ENCODE data around the gene WFS1.

WFS1 gene

GRCh38 chr4:6246170-6246634 lies 23.4 kb upstream of the WFS1 start:
- TF ChIP-seq CTCF (IDR thresholded peaks at IDR 0.05; ENCODE audit: insufficient read depth, low read length, poor library complexity, severe bottlenecking) = no peak
- H3K27me3 ChIP-seq (replicated peaks; ENCODE audit: control insufficient read depth, insufficient read depth, low read length) = no peaks in the 10 kb centered on the region; the same call in 1 of the 2 replicates
- no peaks in the 10 kb centered on the region for H3K36me3 ChIP-seq (ENCODE audit: control insufficient read depth, insufficient read depth, low read length)
- no peak overlapping the region for H3K4me3 ChIP-seq (replicated peaks; ENCODE audit: low read depth, low read length)
- no peak for DNase-seq (ENCODE audit: extremely low read depth, insufficient read length)

GRCh38 chr4:6248394-6248793 lies 21.3 kb upstream of the WFS1 start:
- Histone ChIP-seq H3K27me3 (replicated peaks; ENCODE audit: control insufficient read depth, insufficient read depth, low read length) (no peaks in the 10 kb centered on the region; the same call in 1 of the 2 replicates), H3K36me3 (ENCODE audit: control insufficient read depth, insufficient read depth, low read length) (no peaks in the 10 kb centered on the region), H3K4me3 (replicated peaks; ENCODE audit: low read depth, low read length) (no peak overlapping the region)
- DNase-seq (ENCODE audit: extremely low read depth, insufficient read length) = no peak
- no peak for TF ChIP-seq CTCF (IDR thresholded peaks at IDR 0.05; ENCODE audit: insufficient read depth, low read length, poor library complexity, severe bottlenecking)

DNA sequence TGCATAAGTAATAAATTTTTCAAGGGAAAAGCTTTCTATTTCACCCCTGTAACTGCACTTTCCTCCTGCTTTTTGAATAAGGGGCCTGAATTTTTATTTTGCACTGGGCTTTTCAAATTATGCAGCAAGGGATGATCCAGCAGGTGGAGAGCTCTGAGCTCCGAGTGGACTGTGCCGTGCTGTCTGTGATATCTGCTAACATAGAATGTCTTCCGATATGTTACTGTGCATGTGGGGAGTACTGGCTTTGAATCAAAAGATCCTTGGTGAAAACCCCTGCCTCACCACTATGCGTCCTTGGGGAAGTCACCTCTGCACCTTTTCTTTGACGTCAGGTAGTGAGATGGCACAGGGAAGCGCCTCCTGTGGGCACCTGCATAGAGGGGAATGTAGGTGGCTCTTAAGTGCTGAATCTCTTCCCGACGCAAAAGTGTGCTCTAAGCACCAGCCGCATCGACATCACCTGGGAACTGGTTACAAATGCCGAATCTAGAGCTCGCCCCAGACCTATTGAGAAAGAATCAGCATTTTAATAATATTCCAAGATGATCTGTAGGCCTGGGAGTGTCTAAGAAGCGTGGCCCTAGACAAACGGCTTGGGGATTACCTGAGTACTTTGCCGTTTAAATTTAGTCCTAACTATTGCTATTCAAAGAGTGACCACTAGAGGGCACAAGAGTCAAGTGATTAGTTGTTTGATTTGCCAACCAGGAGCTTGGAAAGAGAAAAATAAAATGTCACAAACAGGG lies 19.2 kb upstream of the WFS1 start:
- no peaks in the 10 kb centered on the region for H3K36me3 ChIP-seq (ENCODE audit: control insufficient read depth, insufficient read depth, low read length)
- peak; percentile 62 for TF ChIP-seq CTCF (IDR thresholded peaks at IDR 0.05; ENCODE audit: insufficient read depth, low read length, poor library complexity, severe bottlenecking)
- H3K4me3 ChIP-seq (replicated peaks; ENCODE audit: low read depth, low read length) = no peak overlapping the region
- no peak for DNase-seq (ENCODE audit: extremely low read depth, insufficient read length)
- H3K27me3 ChIP-seq (replicated peaks; ENCODE audit: control insufficient read depth, insufficient read depth, low read length) = no peaks in the 10 kb centered on the region; the same call in 1 of the 2 replicates

DNA sequence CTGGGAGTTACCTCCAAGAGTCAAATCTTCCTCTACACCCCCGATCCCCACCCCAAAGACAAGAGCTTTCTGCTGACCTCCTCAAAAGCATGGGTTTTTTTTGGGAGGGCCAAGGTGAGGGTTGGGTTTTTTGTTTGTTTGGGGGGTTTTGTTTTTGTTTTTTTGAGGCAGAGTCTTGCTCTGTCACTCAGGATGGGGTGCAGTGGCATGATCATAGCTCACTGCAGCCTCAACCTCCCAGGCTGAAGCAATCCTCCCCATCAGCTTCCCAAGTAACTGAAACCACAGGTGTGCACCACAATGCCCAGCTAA lies 18.7 kb upstream of the WFS1 start:
- no peaks in the 10 kb centered on the region; the same call in 1 of the 2 replicates for H3K27me3 ChIP-seq (replicated peaks; ENCODE audit: control insufficient read depth, insufficient read depth, low read length)

DNA sequence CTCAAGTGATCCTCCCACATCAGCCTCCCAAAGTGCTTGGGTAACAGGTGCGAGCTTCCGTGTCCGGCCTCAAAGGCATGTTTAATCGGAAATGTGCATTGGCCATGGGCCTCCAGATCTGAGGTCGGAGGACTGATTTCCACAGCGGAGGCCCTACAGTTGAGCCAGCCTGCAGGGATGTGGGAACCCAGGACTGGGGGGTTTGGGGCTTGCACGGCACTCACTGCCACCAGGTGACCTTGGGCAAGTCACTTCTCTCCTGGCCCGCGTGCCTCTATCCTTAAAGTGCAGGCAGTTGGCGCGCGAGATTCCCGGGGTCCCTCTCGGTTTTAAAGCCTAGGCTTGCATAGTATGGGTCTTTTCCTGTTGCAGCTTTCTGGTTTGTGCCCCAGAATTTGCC lies 18.3 kb upstream of the WFS1 start:
- H3K27me3 ChIP-seq (replicated peaks; ENCODE audit: control insufficient read depth, insufficient read depth, low read length) = no peaks in the 10 kb centered on the region; the same call in 1 of the 2 replicates
- H3K36me3 ChIP-seq (ENCODE audit: control insufficient read depth, insufficient read depth, low read length) = no peaks in the 10 kb centered on the region
- no peak for DNase-seq (ENCODE audit: extremely low read depth, insufficient read length)
- no peak for TF ChIP-seq CTCF (IDR thresholded peaks at IDR 0.05; ENCODE audit: insufficient read depth, low read length, poor library complexity, severe bottlenecking)
- H3K4me3 ChIP-seq (replicated peaks; ENCODE audit: low read depth, low read length) = no peak overlapping the region

More for the DNA sequence above, 18.7 kb upstream of the WFS1 start:
- H3K4me3 ChIP-seq (replicated peaks; ENCODE audit: low read depth, low read length) = no peak overlapping the region
- no peaks in the 10 kb centered on the region for H3K36me3 ChIP-seq (ENCODE audit: control insufficient read depth, insufficient read depth, low read length)
- no peak for TF ChIP-seq CTCF (IDR thresholded peaks at IDR 0.05; ENCODE audit: insufficient read depth, low read length, poor library complexity, severe bottlenecking)
- no peak for DNase-seq (ENCODE audit: extremely low read depth, insufficient read length)
